Measurements from ENCODE around the gene KCNK15.

DNA sequence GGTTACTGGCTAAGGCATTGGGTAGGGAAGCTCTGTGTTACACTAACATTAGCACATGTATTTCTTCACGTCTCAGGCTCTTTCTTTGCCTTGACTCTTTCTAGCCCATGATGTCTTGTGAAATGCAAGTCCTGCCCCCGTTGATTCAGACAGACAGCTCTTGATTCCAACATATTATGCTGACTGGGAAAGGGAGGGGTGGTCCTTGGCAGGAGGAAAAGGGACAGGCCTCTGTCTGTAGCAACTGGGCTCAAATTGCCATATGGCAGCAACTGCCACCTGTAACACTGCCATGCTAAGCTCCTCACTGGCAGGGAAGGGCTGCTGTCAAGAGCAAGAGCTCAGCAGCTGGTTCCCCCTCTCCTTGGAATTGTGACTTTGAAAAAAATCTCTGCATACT is 5.7 kb upstream of the KCNK15 start:
- TF ChIP-seq, protein P1, sequence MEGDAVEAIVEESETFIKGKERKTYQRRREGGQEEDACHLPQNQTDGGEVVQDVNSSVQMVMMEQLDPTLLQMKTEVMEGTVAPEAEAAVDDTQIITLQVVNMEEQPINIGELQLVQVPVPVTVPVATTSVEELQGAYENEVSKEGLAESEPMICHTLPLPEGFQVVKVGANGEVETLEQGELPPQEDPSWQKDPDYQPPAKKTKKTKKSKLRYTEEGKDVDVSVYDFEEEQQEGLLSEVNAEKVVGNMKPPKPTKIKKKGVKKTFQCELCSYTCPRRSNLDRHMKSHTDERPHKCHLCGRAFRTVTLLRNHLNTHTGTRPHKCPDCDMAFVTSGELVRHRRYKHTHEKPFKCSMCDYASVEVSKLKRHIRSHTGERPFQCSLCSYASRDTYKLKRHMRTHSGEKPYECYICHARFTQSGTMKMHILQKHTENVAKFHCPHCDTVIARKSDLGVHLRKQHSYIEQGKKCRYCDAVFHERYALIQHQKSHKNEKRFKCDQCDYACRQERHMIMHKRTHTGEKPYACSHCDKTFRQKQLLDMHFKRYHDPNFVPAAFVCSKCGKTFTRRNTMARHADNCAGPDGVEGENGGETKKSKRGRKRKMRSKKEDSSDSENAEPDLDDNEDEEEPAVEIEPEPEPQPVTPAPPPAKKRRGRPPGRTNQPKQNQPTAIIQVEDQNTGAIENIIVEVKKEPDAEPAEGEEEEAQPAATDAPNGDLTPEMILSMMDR (IDR thresholded peaks at IDR 0.05): no peak
- TF ChIP-seq POLR2A (IDR thresholded peaks at IDR 0.05) (no peak), POLR2AphosphoS5 (IDR thresholded peaks at IDR 0.05) (no peak)
